ENCODE results near the gene CCDC57.

CCDC57 gene

DNA sequence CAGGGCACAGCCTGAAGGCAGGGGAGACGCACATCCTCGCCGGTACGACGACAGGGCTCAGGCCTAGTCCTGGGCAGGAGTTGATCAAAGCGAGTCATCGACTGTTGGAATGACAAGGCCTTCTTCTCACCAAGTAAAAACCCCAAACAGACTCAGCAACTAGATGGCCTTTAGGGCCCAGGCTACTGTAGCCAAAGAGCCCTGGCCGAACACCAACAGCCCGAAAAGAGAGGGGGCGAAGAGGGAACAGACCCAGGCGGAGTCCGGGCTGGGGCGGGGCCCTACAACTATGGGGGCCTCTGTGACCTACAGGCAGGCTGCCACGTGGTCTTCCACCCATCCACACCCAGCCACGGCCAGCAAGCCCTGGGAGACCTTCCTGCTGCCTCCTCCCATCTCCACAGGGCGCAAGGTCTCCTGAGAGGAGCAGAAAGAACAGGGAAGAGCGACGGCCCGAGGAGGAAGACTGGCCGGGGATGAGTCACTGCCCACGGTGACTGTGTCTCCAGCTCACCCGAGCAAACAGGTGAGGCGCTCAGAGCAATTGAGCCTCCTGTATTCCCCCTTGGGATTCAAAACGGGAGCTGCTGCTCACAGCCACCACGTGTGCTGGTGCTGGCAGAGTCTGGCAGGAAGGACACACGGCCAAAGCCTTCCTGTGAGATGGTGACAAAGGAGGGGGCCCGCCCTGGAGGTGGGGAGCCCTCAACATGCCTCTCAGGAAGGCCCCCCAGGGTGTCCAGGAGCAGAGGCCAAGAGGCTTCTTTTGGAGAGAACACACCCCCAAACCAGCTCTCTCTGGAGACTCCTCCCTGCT lies 33.9 kb upstream of the CCDC57 start:
- DNase-seq (ENCODE audit: low read depth in 3 of 3, low spot score in 1 of 3): no peak

DNA sequence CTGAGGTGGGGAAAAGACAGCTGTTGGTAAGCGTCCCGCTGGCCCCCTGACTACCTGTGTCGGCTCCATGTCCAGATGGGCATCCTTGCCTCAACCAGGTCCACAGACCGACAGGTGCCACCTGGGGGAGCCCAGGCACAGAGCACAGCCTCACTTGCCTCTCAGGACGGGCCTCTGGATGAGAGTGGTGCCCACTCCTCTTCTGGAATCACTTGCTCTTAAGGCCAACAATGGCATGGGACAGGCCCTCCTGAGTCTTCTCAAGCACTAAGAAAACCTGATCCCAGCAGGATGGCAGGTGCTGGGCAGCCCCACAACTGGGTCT lies 33.4 kb upstream of the CCDC57 start:
- no peak for DNase-seq (ENCODE audit: low read depth in 3 of 3, low spot score in 1 of 3)

DNA sequence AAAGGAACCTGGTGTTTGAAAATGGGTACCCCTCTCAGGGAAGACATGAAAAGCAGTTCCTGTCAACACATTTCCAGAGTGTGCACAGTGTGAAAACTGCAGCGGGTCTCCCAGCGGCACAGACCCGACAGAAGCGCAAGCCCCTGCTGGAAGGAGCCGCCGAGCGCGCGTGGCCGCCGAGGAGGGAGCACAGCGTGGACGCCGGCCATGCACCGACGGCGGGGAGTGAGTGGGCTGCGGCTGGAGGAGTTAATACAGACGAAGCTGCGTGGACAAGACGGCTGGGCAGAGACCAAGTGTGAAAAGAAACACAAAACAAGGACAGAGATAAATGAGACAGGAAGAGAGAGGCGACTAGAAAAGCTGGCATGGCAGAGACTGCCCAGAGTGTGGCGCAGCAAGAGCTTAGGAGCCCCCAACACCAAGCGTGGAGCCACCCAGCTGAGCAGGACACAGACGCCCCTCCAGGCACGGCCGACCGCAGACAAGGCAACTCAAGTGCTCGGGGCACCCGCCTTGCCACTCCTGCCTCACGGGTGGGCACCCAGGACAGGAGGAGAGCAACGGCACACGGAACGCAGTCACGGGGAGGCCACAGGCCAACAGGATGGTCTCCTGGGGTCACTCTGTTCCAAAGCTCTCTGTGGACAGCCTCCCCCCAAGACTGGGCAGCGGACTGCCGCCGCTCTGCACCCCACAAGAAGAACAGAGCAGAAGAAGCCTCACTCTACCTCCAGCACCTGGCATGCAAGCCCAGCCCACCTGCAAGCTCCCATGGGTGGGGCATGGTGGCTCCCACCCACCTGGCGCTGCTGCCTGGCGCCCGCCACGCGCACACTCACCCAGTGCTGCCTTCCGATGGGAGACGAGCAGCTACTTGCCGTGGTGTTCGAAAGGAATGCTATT lies 32.7 kb upstream of the CCDC57 start:
- no peak for DNase-seq (ENCODE audit: low read depth in 3 of 3, low spot score in 1 of 3)

DNA sequence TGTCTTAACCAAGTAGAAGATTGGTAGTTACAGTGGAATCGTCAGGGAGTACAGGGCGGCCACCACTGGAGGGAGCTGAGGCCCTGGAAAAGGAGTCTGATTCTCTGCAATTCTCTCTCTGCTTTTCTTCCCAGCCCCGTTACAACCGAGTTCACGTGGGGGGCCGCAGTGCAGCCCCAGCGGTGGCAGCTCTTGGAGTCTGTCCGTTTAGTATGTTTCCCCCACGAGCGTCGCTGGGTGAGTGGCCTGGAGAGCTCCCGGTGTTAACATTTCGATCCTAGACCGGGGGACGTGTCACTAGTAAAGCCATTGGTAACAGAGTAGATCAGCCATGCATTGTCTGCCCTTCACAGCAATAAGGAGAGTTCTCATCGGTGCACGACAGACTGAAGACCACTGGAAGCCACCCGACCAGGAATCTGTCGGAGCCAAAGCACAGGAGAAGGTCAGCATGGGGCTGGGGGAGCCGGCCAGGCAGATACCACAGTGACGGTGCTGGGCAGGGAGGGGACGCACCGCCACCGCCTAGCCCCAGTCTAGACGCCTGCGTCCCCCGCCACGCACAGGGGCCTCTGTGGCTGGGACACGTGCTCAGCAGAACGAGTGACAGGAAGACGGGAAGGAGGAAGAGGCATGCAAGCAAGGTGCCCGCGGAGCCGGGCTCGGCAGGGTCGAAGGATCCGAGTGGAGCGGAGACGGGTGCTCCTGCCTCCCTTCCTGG lies 31.9 kb upstream of the CCDC57 start:
- no peak for DNase-seq (ENCODE audit: low read depth in 3 of 3, low spot score in 1 of 3)

DNA sequence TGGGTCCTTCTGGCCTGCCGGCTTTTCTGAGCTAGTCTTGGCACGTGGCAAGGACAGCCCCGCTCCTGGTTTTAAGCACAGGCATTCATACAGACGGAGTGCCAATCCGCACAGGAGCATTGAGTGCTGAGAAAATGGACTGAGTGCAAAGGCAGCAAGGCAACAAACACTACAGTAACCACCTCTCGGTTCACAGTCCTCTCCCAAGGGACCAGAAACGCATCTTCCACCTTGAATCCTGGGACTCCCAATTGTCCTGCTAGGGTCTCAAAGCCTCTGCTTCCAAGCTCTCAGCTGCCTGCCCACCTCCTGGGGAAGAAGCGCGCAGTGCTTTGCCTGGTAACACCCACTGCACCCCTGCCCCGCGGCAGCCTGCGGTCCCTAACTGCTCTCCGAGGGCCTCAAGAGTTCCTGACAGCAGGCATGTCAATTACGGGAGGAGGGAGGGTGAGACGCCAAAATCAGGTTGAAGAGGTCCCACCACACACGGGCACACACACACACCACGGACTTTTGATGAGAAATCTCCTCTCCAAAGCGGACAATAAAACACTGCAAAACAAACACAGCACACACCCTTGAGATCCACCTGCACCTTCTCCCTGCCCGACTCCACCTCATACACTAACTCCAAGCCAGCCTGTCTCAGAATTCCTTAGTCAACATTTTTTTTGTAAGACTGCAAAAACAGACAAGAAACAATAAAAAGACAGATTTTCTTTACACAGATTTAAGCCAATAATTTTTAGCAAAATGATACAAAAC lies 31.2 kb upstream of the CCDC57 start:
- no peak for DNase-seq (ENCODE audit: low read depth in 3 of 3, low spot score in 1 of 3)

DNA sequence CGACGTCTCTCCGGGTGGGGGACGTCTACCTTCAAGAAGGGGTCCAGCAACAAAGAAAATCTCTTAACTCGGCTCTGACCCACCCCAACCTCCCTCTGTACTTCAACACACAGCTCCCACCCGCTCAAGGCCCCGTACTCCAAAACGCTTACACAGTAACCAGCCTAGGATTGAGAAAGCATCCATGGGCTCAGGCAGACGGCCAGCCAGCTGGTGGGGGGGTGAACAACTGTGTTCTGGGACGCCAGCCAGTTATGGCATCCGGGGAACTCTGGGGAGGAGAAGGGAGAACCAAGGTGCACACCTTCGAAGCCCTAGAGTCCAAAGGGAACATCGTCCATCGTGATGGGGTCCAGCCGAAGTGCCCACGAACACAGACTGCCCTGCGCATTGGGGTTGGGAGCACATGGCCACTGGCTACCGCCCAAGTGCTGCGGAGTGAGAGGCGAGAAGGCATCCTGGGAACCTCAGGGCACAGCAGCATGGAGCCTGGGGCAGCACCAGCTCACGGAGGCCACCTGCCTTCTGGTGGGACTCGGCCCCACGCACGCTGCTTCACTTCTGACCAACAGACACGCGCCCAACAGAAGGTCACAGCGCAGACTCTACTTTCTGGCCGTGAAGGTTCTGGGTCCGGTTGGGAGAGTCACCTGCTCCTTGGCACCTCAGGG lies 30.5 kb upstream of the CCDC57 start:
- no peak for DNase-seq (ENCODE audit: low read depth in 3 of 3, low spot score in 1 of 3)

DNA sequence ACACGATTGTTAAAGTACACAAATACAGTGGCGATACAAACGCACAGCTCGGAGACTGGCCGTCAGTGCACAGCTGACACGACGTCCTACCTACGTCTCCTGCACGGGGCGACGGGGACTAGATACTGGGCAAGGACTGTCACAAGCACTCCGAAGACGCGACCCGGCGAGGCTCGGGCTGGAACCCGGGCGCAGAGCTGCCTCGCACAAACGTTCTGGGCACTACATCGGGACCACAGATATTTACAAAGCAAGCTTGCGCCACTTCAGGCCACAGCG lies 30.0 kb upstream of the CCDC57 start:
- no peak for DNase-seq (ENCODE audit: low read depth in 3 of 3, low spot score in 1 of 3)

DNA sequence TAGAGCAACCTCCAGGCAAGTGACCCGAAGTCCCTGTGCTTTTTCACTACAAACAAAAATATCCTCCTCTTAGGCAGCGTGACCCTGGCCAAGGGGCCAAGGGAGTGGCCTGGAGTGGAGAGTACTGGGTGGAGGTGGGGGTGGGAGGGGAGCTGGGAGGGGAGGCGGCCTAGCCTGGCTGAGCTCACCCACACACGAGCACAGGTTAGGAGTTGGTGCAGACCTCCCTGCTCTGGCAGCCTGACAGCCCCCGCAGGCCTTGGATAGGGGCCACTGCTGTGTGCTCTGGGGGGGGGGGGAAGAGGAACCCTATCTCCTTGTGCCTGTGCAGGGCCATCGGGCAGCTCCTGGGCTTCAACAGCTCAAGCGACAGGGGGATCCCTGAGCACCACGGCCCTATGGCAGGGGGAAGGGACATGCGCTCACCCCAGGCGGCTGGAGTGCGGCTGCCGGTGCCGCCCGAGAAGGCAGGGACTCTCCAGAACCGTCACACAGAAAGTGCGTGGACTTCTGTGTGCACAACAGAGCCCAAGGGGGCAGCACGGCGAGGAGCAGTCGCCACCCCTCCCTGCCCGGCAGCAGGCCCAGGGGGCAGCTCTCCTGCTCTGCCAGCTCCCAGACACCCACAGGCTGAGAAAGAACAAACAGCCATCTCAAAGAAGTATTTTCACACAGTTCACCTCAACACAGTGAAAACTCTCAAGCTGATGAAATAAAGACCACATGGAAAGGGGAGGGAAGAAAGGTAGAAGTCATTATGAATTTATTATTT lies 29.5 kb upstream of the CCDC57 start:
- DNase-seq (ENCODE audit: low read depth in 3 of 3, low spot score in 1 of 3): no peak

DNA sequence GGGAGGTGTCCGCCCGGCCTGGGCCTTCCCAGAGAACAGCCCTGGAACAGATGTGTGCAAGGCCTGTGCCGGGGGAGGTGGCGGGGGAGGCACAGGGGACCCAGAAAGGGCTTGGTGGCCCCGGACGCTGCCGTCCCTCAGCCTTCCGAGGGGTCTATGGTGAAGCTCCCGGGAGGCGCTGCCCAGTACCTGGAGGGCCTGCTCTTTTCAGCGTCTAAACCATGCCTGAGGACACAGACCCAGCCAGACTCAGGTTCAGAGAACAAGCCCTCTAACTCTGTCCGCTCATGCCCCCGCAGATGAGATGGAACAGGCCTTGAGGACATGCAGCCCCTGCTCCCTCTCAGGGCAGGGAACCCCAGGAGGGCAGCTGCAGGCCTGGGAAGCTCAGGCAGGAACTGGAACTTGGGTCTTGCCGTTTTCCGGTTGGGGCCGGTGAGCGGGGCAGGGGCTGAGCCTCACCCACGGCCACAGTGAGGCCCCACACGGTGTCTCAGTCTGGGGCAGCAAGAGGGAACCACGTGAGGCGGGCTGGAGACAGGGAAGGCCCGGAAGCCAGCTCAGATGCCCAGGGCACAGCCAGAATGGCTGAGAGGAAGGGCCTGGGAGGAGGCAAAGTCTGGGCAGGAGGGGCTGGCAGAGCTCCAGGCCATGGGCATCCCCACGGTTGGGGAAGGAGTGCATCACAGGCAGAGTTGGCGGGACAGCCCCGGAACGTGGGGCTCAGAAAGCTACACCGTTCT lies 28.7 kb upstream of the CCDC57 start:
- no peak for DNase-seq (ENCODE audit: low read depth in 3 of 3, low spot score in 1 of 3)

DNA sequence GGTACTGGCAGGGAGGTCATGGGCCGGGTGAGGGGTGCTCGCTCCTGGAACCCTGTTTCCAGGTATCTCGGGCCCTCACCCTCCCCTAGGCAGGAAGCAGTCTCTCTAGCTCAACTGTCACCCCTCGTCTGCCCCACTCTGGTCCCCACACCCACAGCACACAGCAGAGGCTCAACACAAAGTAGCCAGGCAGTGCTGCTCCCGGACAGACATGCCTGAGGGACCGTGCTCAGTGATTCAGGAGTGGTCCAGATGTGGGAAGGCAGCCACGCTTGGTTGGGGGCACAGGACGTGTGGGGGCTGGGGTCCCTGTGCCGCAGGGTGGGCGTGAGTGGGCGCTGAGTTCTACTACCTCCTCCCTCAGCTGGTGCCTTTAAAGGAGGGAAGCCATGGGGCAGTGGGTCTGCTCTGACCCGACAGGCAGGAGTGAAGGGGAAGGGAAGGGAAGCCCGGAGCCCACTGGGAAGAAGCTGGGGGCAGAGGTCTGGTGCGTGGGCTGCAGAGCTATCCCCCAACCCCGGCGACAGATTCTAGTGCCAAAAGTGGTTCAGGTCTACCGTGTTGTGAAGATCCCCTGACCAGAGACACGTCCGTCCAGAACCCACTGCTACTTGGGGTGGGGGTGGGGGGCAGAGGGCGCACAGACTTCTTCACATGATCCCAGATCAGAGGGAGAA lies 28.0 kb upstream of the CCDC57 start:
- no peak for DNase-seq (ENCODE audit: low read depth in 3 of 3, low spot score in 1 of 3)

DNA sequence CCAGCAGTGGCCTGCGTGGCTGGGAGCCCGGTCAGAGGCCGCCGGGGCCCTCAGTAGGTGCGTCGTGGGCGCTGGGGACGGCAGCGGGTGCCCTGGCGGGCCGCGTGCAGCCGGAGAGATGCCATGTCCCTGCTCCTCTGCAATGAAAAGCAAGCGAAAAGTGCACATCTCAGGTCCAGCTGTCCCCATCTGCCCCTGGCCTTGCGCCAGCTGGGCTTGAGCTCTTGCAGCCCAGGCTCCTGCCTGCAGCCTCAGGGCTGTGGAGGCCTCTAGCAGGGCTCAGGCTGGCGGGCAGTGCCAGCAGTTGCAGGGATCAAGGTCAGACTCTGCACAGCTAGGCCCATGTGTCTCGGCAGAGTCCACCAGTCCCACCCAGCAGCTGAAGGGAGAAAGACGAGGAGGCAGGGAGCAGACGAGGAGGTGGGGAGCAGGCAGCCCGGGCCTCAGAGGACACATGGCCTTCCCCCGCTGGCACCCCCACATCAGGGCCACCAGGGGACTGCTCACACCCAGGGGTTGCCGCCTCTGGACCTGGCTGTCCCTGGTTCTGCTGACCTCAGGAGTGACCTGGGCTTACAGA lies 27.4 kb upstream of the CCDC57 start:
- no peak for DNase-seq (ENCODE audit: low read depth in 3 of 3, low spot score in 1 of 3)

DNA sequence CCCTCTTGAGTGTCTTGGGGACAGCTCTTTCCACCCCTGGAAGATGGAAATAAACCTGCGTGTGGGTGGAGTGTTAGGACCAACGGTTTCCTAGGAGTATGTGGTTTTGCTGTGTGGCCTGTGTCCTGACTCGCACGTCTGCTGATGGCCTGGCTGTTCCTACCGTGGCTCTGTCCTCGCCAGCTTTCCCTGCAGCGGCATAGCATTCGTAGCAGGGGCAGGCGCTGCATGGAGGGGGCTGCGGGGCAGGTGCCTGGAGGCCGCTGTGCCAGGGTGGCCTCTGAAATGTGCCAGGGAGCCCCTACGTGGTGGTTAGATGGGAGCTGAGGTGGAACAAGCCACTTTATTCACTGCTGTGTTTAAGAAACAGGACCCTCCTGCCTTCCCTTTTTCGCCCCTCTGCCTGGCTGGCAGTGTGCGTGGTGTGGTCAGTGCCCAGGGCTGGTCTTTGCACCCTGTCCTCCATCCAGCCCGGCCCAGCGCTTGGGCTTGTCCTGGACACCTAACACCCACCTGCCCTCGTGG lies 26.8 kb upstream of the CCDC57 start:
- DNase-seq (ENCODE audit: low read depth in 3 of 3, low spot score in 1 of 3): no peak

DNA sequence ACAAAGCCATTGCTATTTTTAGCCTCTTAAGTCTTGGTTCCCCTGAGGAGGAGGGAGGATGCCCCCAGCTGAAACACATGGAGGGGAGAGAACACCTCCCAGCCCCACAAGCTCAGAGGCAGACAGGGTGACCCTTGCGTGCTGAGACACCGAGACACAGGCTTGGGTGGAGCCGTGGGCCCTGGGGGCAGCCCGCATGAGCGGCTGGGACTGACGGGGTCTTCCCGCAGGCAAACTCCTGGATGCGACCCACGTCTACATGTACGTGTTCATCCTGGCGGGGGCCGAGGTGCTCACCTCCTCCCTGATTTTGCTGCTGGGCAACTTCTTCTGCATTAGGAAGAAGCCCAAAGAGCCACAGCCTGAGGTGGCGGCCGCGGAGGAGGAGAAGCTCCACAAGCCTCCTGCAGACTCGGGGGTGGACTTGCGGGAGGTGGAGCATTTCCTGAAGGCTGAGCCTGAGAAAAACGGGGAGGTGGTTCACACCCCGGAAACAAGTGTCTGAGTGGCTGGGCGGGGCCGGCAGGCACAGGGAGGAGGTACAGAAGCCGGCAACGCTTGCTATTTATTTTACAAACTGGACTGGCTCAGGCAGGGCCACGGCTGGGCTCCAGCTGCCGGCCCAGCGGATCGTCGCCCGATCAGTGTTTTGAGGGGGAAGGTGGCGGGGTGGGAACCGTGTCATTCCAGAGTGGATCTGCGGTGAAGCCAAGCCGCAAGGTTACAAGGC lies 26.0 kb upstream of the CCDC57 start:
- DNase-seq (ENCODE audit: low read depth in 3 of 3, low spot score in 1 of 3): peak in 2 of 3 donors; percentile 43 to 46

DNA sequence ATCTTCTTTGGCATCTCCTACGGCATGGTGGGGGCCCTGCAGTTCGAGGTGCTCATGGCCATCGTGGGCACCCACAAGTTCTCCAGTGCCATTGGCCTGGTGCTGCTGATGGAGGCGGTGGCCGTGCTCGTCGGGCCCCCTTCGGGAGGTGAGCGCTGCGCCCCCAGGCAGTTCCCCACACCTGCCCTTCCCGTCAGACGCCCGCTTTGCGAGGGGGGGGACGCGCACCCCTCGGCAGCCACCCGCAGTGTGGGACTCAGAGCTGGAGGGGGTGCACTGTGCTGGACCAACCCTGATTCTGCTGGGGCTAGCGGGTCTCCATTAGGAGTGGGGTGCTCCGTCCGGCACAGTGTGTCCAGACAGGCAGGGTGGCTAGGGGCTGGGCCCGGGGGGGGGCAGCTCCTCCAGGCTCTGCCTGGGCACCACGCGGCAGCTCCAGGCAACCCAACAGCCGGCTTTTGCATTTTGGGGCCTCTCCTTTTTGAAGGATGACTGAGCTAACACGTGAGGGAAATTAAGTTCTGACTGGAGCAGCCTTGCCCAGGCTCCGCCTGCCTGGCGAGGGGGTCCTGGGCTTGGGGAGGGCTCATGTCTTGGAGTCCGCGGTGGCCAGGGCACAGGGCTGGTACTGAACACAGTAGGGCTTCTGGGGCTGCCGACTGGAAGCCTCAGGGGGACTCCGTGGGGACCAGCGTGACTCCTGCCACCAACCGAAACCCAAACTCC lies 25.3 kb upstream of the CCDC57 start:
- DNase-seq (ENCODE audit: low read depth in 3 of 3, low spot score in 1 of 3): no peak

DNA sequence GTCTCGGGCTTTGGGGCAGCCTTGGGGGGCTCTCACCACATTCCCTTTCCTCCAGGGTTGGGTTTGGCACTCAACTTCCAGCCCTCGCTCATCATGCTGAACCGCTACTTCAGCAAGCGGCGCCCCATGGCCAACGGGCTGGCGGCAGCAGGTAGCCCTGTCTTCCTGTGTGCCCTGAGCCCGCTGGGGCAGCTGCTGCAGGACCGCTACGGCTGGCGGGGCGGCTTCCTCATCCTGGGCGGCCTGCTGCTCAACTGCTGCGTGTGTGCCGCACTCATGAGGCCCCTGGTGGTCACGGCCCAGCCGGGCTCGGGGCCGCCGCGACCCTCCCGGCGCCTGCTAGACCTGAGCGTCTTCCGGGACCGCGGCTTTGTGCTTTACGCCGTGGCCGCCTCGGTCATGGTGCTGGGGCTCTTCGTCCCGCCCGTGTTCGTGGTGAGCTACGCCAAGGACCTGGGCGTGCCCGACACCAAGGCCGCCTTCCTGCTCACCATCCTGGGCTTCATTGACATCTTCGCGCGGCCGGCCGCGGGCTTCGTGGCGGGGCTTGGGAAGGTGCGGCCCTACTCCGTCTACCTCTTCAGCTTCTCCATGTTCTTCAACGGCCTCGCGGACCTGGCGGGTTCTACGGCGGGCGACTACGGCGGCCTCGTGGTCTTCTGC lies 24.6 kb upstream of the CCDC57 start:
- no peak for DNase-seq (ENCODE audit: low read depth in 3 of 3, low spot score in 1 of 3)
